ENCODE data around the gene HSPH1. TPM values are rescaled to one million over a fixed set of nuclear protein-coding genes. Genes with fewer than 3 reads are reported as not detected.

Gene HSPH1
- total and polyA plus RNA-seq, 7 donors = 32.6 to 106 (median 72.6) TPM

DNA sequence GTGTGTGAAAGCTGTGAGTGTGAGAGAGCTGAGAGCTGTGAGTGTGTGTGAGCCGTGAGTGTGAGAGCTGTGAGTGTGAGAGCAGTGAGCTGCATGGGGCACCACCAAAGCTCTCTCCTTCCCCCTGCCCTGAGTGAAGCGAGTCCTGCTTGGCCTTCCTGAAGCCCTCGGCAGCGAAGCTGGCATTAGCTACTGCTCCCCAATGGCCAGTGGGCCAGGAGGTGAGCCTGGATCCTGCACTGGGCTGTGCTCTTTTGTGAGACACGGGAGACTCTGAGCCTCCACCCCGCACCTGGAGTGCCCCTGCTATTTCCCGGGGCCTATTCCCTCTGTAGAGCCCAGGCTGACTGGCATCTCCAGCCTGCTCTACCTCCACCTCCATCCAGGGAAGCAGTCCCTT is 51.5 kb downstream of the HSPH1 start:
- no peak for DNase-seq
- H3K27ac ChIP-seq = no peak overlapping the region
- intact Hi-C loops (cut with DNase I) = no loop called here
- H3K4me3 ChIP-seq = no peak overlapping the region
- ATAC-seq = peak in 1 of 4 donors; percentile 28
- H3K4me1 ChIP-seq = no peaks in the 10 kb centered on the region
- WGBS, 3 donors = 78 to 82% (median 80%) methylated on average over 7 of the region's 7 CpGs
- no peaks in the 10 kb centered on the region for H3K36me3 ChIP-seq (ENCODE audit: insufficient read depth in 1 of 2, low read depth in 1 of 2)
- H3K9me3 ChIP-seq = no peaks in the 10 kb centered on the region
- TF ChIP-seq, protein P1, sequence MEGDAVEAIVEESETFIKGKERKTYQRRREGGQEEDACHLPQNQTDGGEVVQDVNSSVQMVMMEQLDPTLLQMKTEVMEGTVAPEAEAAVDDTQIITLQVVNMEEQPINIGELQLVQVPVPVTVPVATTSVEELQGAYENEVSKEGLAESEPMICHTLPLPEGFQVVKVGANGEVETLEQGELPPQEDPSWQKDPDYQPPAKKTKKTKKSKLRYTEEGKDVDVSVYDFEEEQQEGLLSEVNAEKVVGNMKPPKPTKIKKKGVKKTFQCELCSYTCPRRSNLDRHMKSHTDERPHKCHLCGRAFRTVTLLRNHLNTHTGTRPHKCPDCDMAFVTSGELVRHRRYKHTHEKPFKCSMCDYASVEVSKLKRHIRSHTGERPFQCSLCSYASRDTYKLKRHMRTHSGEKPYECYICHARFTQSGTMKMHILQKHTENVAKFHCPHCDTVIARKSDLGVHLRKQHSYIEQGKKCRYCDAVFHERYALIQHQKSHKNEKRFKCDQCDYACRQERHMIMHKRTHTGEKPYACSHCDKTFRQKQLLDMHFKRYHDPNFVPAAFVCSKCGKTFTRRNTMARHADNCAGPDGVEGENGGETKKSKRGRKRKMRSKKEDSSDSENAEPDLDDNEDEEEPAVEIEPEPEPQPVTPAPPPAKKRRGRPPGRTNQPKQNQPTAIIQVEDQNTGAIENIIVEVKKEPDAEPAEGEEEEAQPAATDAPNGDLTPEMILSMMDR (IDR thresholded peaks at IDR 0.05) = no peak
- peaks cover 0 to 1% (median 0%) of the 10 kb centered on the region in 3 donors for H3K27me3 ChIP-seq (ENCODE audit: insufficient read depth in 3 of 3, low read length in 2 of 3)

DNA sequence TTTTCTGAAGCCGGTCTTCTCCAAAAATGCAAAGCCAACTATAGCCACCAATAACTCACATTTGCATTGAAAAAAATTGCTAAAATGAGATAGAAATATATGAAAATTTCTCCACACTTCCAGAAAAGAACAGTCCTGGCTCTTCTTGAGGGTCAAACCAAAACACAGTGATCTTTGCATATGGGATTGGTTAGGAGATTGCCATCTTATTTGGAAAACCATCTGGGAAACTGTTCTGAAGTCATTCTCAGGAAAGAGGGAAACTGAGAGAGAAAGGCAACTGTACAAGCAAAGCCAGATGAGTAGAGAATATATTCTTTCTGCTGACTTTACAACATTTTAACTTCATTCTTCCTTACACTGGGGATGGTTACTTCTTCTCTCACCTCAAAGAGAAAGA is 54.6 kb downstream of the HSPH1 start:
- Histone ChIP-seq H3K27me3 (ENCODE audit: insufficient read depth in 3 of 3, low read length in 2 of 3) (peaks cover 0 to 1% (median 0%) of the 10 kb centered on the region in 3 donors), H3K9me3 (no peaks in the 10 kb centered on the region), H3K4me3 (no peak overlapping the region), H3K27ac (no peak overlapping the region), H3K36me3 (ENCODE audit: insufficient read depth in 1 of 2, low read depth in 1 of 2) (no peaks in the 10 kb centered on the region), H3K4me1 (no peaks in the 10 kb centered on the region)
- WGBS, 3 donors = 96 to 97% (median 97%) methylated on average over 1 of the region's 1 CpG
- ATAC-seq (no peak), DNase-seq (no peak)
- intact Hi-C loops (cut with DNase I) = no loop called here
- TF ChIP-seq, protein P1 (IDR thresholded peaks at IDR 0.05) = no peak

DNA sequence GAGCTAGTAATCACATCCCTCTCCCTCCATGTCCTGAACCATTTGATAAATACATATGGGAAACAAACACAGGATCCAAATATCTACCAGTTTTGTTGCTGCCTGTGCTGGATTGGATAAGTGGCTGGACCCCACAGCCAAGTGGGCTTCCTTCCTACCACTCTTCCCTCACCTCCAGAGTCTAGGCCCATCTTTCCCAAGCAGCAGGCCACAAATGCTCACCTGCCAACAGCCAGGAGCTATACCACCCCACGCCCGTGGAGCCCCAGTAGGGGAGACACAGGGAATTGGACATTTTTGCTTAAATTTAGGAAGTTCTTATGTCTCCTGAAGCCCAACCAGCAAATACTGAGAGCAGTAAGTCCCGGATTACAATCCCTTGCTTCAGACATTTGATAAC is 55.8 kb downstream of the HSPH1 start:
- intact Hi-C loops (cut with DNase I) = no loop called here
- 91 to 93% (median 91%) methylated on average over 3 of the region's 3 CpGs for WGBS, 3 donors
- Histone ChIP-seq H3K36me3 (ENCODE audit: insufficient read depth in 1 of 2, low read depth in 1 of 2) (no peaks in the 10 kb centered on the region), H3K27me3 (ENCODE audit: insufficient read depth in 3 of 3, low read length in 2 of 3) (no peaks in the 10 kb centered on the region), H3K9me3 (no peaks in the 10 kb centered on the region), H3K4me1 (no peaks in the 10 kb centered on the region), H3K4me3 (no peak overlapping the region), H3K27ac (no peak overlapping the region)
- DNase-seq = no peak
- no peak for ATAC-seq
- TF ChIP-seq, protein P1 (IDR thresholded peaks at IDR 0.05) = no peak

DNA sequence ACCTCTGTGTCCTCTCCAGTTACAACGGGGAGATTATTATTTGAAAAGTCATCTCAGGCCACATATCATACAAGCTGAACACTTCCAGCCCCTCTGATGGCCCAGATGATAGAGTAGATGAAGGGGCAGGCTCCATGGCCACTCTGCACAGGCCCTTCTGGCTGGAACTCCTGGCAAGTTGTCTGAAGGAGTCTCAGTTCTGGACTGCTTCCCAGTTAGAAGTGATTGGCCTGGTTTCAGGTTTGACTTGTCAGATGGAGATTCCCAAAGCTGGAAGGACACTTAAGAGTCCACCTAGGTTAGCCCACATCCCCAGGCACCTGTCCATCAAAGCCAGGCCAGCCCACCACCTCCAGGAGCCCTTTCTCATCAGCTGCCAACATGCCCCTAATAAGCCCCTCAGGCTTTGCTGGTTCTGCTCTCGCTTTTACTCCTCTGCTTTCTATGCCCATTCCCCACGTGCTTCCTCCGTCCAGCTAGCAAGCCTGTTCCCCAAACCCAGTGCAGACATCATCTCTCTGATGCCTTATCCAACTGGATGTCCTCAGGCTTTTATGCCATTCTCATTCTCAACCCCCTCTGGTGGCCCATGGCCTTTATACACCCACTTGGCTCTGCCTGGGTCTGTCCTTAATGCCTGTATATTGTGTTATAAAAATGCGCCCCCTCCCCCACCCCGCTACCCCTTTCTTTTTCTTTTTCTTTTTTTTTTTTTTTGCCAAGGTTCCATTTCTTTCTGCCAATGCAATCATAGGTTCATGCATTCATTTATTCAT is 56.5 kb downstream of the HSPH1 start:
- intact Hi-C loops (cut with DNase I) = no loop called here

More for the DNA sequence above, 56.5 kb downstream of the HSPH1 start:
- Histone ChIP-seq H3K4me3 (no peak overlapping the region), H3K4me1 (no peaks in the 10 kb centered on the region), H3K27ac (no peak overlapping the region), H3K36me3 (ENCODE audit: insufficient read depth in 1 of 2, low read depth in 1 of 2) (no peaks in the 10 kb centered on the region), H3K9me3 (no peaks in the 10 kb centered on the region), H3K27me3 (ENCODE audit: insufficient read depth in 3 of 3, low read length in 2 of 3) (peaks cover 0 to 2% (median 0%) of the 10 kb centered on the region in 3 donors)
- TF ChIP-seq, protein P1 (IDR thresholded peaks at IDR 0.05) = no peak
- DNase-seq (no peak), ATAC-seq (no peak)
- 77 to 85% (median 80%) methylated on average over 6 of the region's 6 CpGs for WGBS, 3 donors
